K562 (cell line): ENCODE data around the gene STAG2. TPM values are rescaled to one million over a fixed set of nuclear protein-coding genes. Genes with fewer than 3 reads are reported as not detected.

ENCODE experiments used
- ATAC-seq: fragments of 200-7000 bp; cut with Tn5 transposase; 3 replicates; pipeline ENCODE4 v1.9.1; 2020; ENCODE audit warnings: moderate library complexity
- BruUV-seq: library from RNA; stranded (reverse); fragments of 400-500 nt; replicated peaks from 2 replicates; lab custom pipeline; 2021; lab: Mats Ljungman, UMichigan
- CTCF ChIA-PET: fragments of 300-600 bp; formaldehyde crosslinking; extraction: SDS; loops from one replicate; lab custom pipeline; 2021; ENCODE audit warnings: low intra/inter-chr PET ratio; lab: Yijun Ruan, JAX
- POLR2A ChIA-PET: fragments of 300-600, 350-650 bp; sonication (Branson Sonifier 250); formaldehyde crosslinking; extraction: SDS; loops from one replicate; lab custom pipeline; 2021; ENCODE audit warnings: antibody characterized with exemption, inconsistent platforms; lab: Yijun Ruan, JAX
- DNase-seq, 4 experiments: peaks; one replicate each; pipeline versions ENCODE4 v3.0.0 to v3.0.0-alpha.2; 2011 to 2018; ENCODE audit warnings: low spot score in 3 of 4, mixed read lengths in 3 of 4; ENCODE audit errors: extremely low read depth in 1 of 4
- FAIRE-seq: peaks from 2 replicates; lab custom pipeline; 2011; peaks lifted over from hg19 to GRCh38; lab: Jason Lieb, UNC
- H2AFZ ChIP-seq: 2 replicates; pipeline ENCODE4 v1.6.0; 2011; ENCODE audit warnings: low read depth, low read length, control low read depth, inconsistent platforms
- H3K27ac ChIP-seq: fragments of 200-600 bp; 3 replicates; pipeline ENCODE4 v1.8.0; 2011; ENCODE audit warnings: low read depth, mild to moderate bottlenecking, control low read depth, inconsistent platforms, low read length, moderate library complexity, mixed read lengths; ENCODE audit errors: extremely low read depth
- H3K27me3 ChIP-seq, 2 experiments: fragments of 300-600 bp in 1 of 2; 2 replicates in 1 of 2; 3 replicates in 1 of 2; pipeline versions ENCODE4 v1.6.0 to v1.8.0; 2011; ENCODE audit warnings: inconsistent platforms in 2 of 2, low read length in 2 of 2, mild to moderate bottlenecking in 1 of 2, mixed read lengths in 1 of 2, moderate library complexity in 1 of 2; ENCODE audit not compliant: control insufficient read depth in 2 of 2, insufficient read depth in 2 of 2
- H3K36me3 ChIP-seq: fragments of 300-600 bp; 3 replicates; pipeline ENCODE4 v1.8.0; 2011; ENCODE audit warnings: mild to moderate bottlenecking, low read length, inconsistent platforms; ENCODE audit not compliant: control insufficient read depth, insufficient read depth
- H3K4me1 ChIP-seq, 2 experiments: fragments of 200-600 bp in 1 of 2; replicated peaks in 1 of 2; 2 replicates in 1 of 2; 3 replicates in 1 of 2; pipeline versions ENCODE4 v1.5.1 to v1.8.0; 2011; ENCODE audit warnings: inconsistent platforms in 2 of 2, low read length in 2 of 2, mild to moderate bottlenecking in 1 of 2, mixed read lengths in 1 of 2, moderate library complexity in 1 of 2; ENCODE audit not compliant: control insufficient read depth in 2 of 2, insufficient read depth in 2 of 2
- H3K4me2 ChIP-seq: 2 replicates; pipeline ENCODE4 v1.6.1; 2011; ENCODE audit warnings: low read length, control low read depth, inconsistent platforms, mixed read lengths; ENCODE audit not compliant: insufficient read depth
- H3K4me3 ChIP-seq: fragments of 200-600 bp; sonication (generic), shearing (Covaris generic); 2 replicates; pipeline ENCODE4 v1.5.1; 2016; ENCODE audit warnings: control low read depth, inconsistent platforms
- H3K79me2 ChIP-seq: fragments of 200-600 bp; 3 replicates; pipeline ENCODE4 v1.8.0; 2011; ENCODE audit warnings: low read length, inconsistent platforms; ENCODE audit not compliant: control insufficient read depth, insufficient read depth
- H3K9ac ChIP-seq, 2 experiments: 2 replicates each; pipeline versions ENCODE4 v1.6.0 to v1.6.1; 2011; ENCODE audit warnings: low read depth in 2 of 2, low read length in 2 of 2, control low read depth in 1 of 2, inconsistent platforms in 1 of 2, mild to moderate bottlenecking in 1 of 2, mixed read lengths in 1 of 2; ENCODE audit not compliant: insufficient read depth in 1 of 2
- H3K9me1 ChIP-seq: one replicate; pipeline ENCODE4 v1.6.0; 2011; ENCODE audit warnings: inconsistent platforms, mild to moderate bottlenecking, low read length, moderate library complexity; ENCODE audit not compliant: control insufficient read depth, insufficient read depth
- H3K9me3 ChIP-seq: replicated peaks from 2 replicates; pipeline ENCODE4 v1.5.1; 2011; ENCODE audit warnings: low read depth, low read length, inconsistent platforms; ENCODE audit not compliant: control insufficient read depth, insufficient read depth
- H4K20me1 ChIP-seq: replicated peaks from 2 replicates; pipeline ENCODE4 v1.6.1; 2011; ENCODE audit warnings: low read length, inconsistent platforms, mixed read lengths; ENCODE audit not compliant: control insufficient read depth, insufficient read depth
- HOXB6 ChIP-seq: fragments of 250-450 bp; sonication (Bioruptor Pico); IDR thresholded peaks from 2 replicates; pipeline ENCODE4 v1.5.1; 2022; ENCODE audit warnings: mild to moderate bottlenecking, borderline replicate concordance
- KAT7 ChIP-seq: sonication (generic); formaldehyde crosslinking; IDR thresholded peaks from 2 replicates; pipeline ENCODE4 v1.8.0; 2022; ENCODE audit warnings: missing genetic modification reagents, mild to moderate bottlenecking, borderline replicate concordance
- MED1 ChIP-seq: sonication (generic); formaldehyde crosslinking; IDR thresholded peaks from 2 replicates; pipeline ENCODE4 v1.8.1; 2023; ENCODE audit warnings: missing genetic modification reagents, borderline replicate concordance
- PHB ChIP-seq: fragments of 250-450 bp; sonication (Bioruptor Pico); IDR thresholded peaks from 2 replicates; pipeline ENCODE4 v1.5.0; 2021
- SLC30A9 ChIP-seq: fragments of 250-450 bp; sonication (Bioruptor Pico); IDR thresholded peaks from 2 replicates; pipeline ENCODE4 v1.8.0; 2022; ENCODE audit warnings: mild to moderate bottlenecking, moderate library complexity
- WHSC1 ChIP-seq: IDR thresholded peaks from one replicate; pipeline ENCODE4 v1.6.1; 2012; ENCODE audit warnings: low read length, control low read depth, inconsistent platforms
- ZBTB1 ChIP-seq: sonication (generic); formaldehyde crosslinking; IDR thresholded peaks from 2 replicates; pipeline ENCODE4 v1.8.1; 2023; ENCODE audit warnings: missing genetic modification reagents, low read depth, mild to moderate bottlenecking, borderline replicate concordance
- WGBS: fragments of 100-300 bp; shearing (Covaris generic); methylation state at CpG from one replicate; pipeline ENCODE4 v1.1.6; 2016; ENCODE audit warnings: low coverage, mixed read lengths; ENCODE audit not compliant: insufficient coverage; ENCODE audit errors: missing lambda C conversion rate; 5-methylcytosine and 5-hydroxymethylcytosine counted together
- in situ Hi-C: fragments of 300-500 bp; cut with MboI; formaldehyde crosslinking; loops from 4 replicates; pipeline ENCODE4 v1.15.0; 2018; ENCODE audit warnings: inconsistent platforms, mixed read lengths
- intact Hi-C: fragments of 100-400 bp; cut with micrococcal nuclease; formaldehyde crosslinking; loops from 2 replicates; pipeline ENCODE4 v1.14.2; 2022
- polyA plus RNA-seq, 8 experiments: library from polyadenylated mRNA; depleted of rRNA in 4 of 8; stranded (reverse) in 5 of 8; unstranded in 3 of 8; fragments of >200 nt; fragmentation: Nextera tagmentation in 2 of 8; fragmentation: Illumina TruSeq in 1 of 8; extraction: Ambion mirVana in 2 of 8; extraction: Trizol in 1 of 8; gene quantifications; 2 replicates each; pipeline versions ENCODE4 v1.2.1 to v1.2.3, GENCODE V29; 2011 to 2014; ENCODE audit warnings: inconsistent platforms in 1 of 8, missing spikeins in 1 of 8
- total RNA-seq, 7 experiments: library from RNA; depleted of rRNA in 6 of 7; stranded (reverse); fragments of >200 nt in 6 of 7; fragmentation: Illumina TruSeq in 2 of 7; extraction: Trizol in 2 of 7; gene quantifications; 2 replicates each; pipeline versions ENCODE4 v1.2.1 to v1.2.3, GENCODE V29; 2011 to 2021; ENCODE audit warnings: low replicate concordance in 1 of 7
- TF ChIP-seq, protein P1 (sequence below): sonication (generic); formaldehyde crosslinking; IDR thresholded peaks from 2 replicates; pipeline ENCODE4 v1.8.0; 2023; ENCODE audit warnings: mild to moderate bottlenecking, missing genetic modification reagents
- TF ChIP-seq, protein P2 (sequence below): fragments of 450-650 bp; conservative IDR thresholded peaks from 2 replicates; pipeline ENCODE4 v1.6.1; 2016; ENCODE audit warnings: missing genetic modification characterization, low read depth, mild to moderate bottlenecking, missing compliant biosample characterization, moderate library complexity

Gene STAG2
- total and polyA plus RNA-seq, 9 of the 15 experiments (the other 6 are each of a cell fraction or from before 2014, with no cell fraction given): 40.3 to 133 (median 90.1) TPM

DNA sequence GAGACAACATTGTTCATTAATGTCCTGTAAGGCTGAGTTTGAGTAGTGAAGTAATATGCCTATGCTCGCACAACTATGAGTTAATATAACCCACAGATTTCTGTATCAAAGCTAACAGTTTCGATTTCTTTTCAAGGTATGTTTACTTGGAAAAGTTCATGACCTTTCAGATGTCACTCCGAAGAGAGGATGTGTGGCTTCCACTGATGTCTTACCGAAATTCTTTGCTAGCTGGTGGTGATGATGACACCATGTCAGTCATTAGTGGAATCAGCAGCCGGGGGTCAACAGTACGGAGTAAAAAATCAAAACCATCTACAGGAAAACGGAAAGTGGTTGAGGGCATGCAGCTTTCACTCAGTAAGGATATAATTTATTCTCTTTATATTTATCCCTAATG is 124.9 kb downstream of the STAG2 start:
- Histone ChIP-seq H3K4me1 (no peaks in the 10 kb centered on the region), H3K36me3 (peaks cover 89% of the 10 kb centered on the region), H3K4me3 (no peak overlapping the region), H3K4me2 (no peak overlapping the region), H2AFZ (no peak overlapping the region), H3K9me3 (no peaks in the 10 kb centered on the region), H3K9ac (no peak overlapping the region), H3K9me1 (no peaks in the 10 kb centered on the region), H4K20me1 (no peaks in the 10 kb centered on the region), H3K27ac (no peak overlapping the region), H3K79me2 (no peaks in the 10 kb centered on the region), H3K27me3 (no peaks in the 10 kb centered on the region)
- DNase-seq: no peak
- FAIRE-seq: no peak
- TF ChIP-seq HOXB6 (no peak), MED1 (CRISPR knock-in tag) (no peak), ZBTB1 (no peak), KAT7 (CRISPR knock-in tag) (no peak), WHSC1 (no peak), SLC30A9 (no peak), PHB (CRISPR knock-in tag) (no peak)
- TF ChIP-seq, protein P1, sequence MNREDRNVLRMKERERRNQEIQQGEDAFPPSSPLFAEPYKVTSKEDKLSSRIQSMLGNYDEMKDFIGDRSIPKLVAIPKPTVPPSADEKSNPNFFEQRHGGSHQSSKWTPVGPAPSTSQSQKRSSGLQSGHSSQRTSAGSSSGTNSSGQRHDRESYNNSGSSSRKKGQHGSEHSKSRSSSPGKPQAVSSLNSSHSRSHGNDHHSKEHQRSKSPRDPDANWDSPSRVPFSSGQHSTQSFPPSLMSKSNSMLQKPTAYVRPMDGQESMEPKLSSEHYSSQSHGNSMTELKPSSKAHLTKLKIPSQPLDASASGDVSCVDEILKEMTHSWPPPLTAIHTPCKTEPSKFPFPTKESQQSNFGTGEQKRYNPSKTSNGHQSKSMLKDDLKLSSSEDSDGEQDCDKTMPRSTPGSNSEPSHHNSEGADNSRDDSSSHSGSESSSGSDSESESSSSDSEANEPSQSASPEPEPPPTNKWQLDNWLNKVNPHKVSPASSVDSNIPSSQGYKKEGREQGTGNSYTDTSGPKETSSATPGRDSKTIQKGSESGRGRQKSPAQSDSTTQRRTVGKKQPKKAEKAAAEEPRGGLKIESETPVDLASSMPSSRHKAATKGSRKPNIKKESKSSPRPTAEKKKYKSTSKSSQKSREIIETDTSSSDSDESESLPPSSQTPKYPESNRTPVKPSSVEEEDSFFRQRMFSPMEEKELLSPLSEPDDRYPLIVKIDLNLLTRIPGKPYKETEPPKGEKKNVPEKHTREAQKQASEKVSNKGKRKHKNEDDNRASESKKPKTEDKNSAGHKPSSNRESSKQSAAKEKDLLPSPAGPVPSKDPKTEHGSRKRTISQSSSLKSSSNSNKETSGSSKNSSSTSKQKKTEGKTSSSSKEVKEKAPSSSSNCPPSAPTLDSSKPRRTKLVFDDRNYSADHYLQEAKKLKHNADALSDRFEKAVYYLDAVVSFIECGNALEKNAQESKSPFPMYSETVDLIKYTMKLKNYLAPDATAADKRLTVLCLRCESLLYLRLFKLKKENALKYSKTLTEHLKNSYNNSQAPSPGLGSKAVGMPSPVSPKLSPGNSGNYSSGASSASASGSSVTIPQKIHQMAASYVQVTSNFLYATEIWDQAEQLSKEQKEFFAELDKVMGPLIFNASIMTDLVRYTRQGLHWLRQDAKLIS (CRISPR knock-in tag): no peak
- TF ChIP-seq, protein P2, sequence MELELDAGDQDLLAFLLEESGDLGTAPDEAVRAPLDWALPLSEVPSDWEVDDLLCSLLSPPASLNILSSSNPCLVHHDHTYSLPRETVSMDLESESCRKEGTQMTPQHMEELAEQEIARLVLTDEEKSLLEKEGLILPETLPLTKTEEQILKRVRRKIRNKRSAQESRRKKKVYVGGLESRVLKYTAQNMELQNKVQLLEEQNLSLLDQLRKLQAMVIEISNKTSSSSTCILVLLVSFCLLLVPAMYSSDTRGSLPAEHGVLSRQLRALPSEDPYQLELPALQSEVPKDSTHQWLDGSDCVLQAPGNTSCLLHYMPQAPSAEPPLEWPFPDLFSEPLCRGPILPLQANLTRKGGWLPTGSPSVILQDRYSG: no peak
- CTCF ChIA-PET: no interaction called here
- intact Hi-C loops (no loop called here), in situ Hi-C loops (no loop called here)
- POLR2A ChIA-PET: no interaction called here
- WGBS: 89% methylated on average over 7 of the region's 7 CpGs
- ATAC-seq: no peak
- no TSS peak for BruUV-seq
